ENCODE measurements around the gene CC2D2B.

- TF ChIP-seq, protein P1, sequence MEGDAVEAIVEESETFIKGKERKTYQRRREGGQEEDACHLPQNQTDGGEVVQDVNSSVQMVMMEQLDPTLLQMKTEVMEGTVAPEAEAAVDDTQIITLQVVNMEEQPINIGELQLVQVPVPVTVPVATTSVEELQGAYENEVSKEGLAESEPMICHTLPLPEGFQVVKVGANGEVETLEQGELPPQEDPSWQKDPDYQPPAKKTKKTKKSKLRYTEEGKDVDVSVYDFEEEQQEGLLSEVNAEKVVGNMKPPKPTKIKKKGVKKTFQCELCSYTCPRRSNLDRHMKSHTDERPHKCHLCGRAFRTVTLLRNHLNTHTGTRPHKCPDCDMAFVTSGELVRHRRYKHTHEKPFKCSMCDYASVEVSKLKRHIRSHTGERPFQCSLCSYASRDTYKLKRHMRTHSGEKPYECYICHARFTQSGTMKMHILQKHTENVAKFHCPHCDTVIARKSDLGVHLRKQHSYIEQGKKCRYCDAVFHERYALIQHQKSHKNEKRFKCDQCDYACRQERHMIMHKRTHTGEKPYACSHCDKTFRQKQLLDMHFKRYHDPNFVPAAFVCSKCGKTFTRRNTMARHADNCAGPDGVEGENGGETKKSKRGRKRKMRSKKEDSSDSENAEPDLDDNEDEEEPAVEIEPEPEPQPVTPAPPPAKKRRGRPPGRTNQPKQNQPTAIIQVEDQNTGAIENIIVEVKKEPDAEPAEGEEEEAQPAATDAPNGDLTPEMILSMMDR (IDR thresholded peaks at IDR 0.05), result no peak
- TF ChIP-seq POLR2A (IDR thresholded peaks at IDR 0.05), result no peak
Observed at GRCh38 chr10:96075977-96076376, 168.2 kb downstream of the CC2D2B start.
